ENCODE measurements around the gene C10orf62. TPM values are rescaled to one million over a fixed set of nuclear protein-coding genes. Genes with fewer than 3 reads are reported as not detected.
A peak's percentile ranks its signal among the peaks of the same experiment; 100 is the strongest.
"Not testable (repeated sequence)": the region's sequence is repeated elsewhere in the genome, so short reads cannot be mapped to it uniquely, and the experiment has no call there.

C10orf62 gene
- total and polyA plus RNA-seq, 9 of the 15 experiments (the other 6 are each of a cell fraction or from before 2014, with no cell fraction given): not detected

DNA sequence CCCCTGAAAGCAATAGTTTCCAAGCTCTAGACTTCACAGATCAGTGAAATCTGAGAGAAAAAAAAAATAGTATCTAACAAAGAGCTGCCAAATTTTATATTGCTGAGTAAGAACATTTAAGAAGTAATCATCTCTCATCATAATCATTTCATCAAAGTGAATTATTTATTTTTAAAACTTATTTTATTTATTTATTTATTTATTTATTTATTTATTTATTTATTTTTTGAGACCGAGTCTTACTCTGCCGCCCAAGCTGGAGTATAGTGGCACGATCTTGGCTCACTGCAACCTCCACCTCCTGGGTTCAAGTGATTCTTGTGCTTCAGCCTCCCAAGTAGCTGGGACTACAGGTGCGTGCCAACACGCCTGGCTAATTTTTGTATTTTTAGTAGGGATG lies 13.0 kb upstream of the C10orf62 start:
- in situ Hi-C loops (cut with MboI); H3K4me3 ChIP-seq; H3K9me1 ChIP-seq (ENCODE audit: control insufficient read depth, insufficient read depth, low read length); H3K36me3 ChIP-seq (ENCODE audit: control insufficient read depth, insufficient read depth, low read length); FAIRE-seq; H3K9ac ChIP-seq (ENCODE audit: insufficient read depth in 1 of 2, low read depth in 2 of 2, low read length in 2 of 2); DNase-seq (ENCODE audit: extremely low read depth in 1 of 4, low spot score in 3 of 4); H3K9me3 ChIP-seq (replicated peaks; ENCODE audit: control insufficient read depth, insufficient read depth, low read depth, low read length); H3K27ac ChIP-seq (ENCODE audit: extremely low read depth, low read depth, low read length); H3K4me2 ChIP-seq (ENCODE audit: insufficient read depth, low read length); POLR2A ChIA-PET; H2AFZ ChIP-seq (ENCODE audit: low read depth, low read length); H4K20me1 ChIP-seq (replicated peaks; ENCODE audit: control insufficient read depth, insufficient read depth, low read length); CTCF ChIA-PET (ENCODE audit: low intra/inter-chr PET ratio); H3K79me2 ChIP-seq (ENCODE audit: control insufficient read depth, insufficient read depth, low read length); ATAC-seq; BruUV-seq (replicated peaks); H3K27me3 ChIP-seq (ENCODE audit: control insufficient read depth in 2 of 2, insufficient read depth in 2 of 2, low read length in 2 of 2): not testable (repeated sequence)
- peaks cover 2 to 15% of the 10 kb centered on the region in 2 experiments; a peak in 4 of 5 replicates for H3K4me1 ChIP-seq (replicated peaks in 1 of 2; ENCODE audit: control insufficient read depth in 2 of 2, insufficient read depth in 2 of 2, low read length in 2 of 2)
- intact Hi-C loops (cut with micrococcal nuclease): loop anchor here (10.0 kb wide), 1 partner anchor 108 kb away; the partner anchor contains the start of gene AVPI1
- WGBS (ENCODE audit: insufficient coverage, low coverage, missing lambda C conversion rate): 30% methylated on average over 5 of the region's 5 CpGs
- TF ChIP-seq ZNF316 (IDR thresholded peaks at IDR 0.05) (peak; percentile 66), C11orf30 (IDR thresholded peaks at IDR 0.05; ENCODE audit: low read depth) (0 out of 2 replicates have a peak, but pooled peaks have one; percentile 35)

DNA sequence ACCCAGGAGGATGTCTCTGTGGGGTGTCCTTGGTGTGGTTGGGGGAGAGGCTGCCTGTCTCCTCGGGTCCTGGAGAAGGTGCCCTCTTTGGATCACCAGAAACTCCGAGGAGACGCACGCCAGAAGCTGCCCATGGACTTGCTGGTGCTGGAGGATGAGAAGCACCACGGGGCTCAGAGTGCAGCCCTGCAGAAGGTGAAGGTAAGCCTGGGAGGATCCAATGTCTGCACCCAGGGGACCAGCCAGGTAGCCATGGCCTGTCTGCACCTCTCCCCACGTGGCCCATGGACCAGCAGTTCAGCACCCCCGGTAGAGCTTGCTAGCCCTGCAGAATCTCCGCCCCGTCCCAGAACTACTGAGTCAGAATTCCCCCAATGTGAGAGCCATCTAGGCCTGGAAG lies 11.8 kb upstream of the C10orf62 start:
- Histone ChIP-seq H3K9me3 (replicated peaks; ENCODE audit: control insufficient read depth, insufficient read depth, low read depth, low read length) (no peaks in the 10 kb centered on the region), H3K79me2 (ENCODE audit: control insufficient read depth, insufficient read depth, low read length) (no peaks in the 10 kb centered on the region), H3K36me3 (ENCODE audit: control insufficient read depth, insufficient read depth, low read length) (no peaks in the 10 kb centered on the region), H3K4me1 (replicated peaks in 1 of 2; ENCODE audit: control insufficient read depth in 2 of 2, insufficient read depth in 2 of 2, low read length in 2 of 2) (peaks cover 2 to 8% of the 10 kb centered on the region in 2 experiments; a peak in 4 of 5 replicates), H3K9ac (ENCODE audit: insufficient read depth in 1 of 2, low read depth in 2 of 2, low read length in 2 of 2) (no peak overlapping the region), H3K9me1 (ENCODE audit: control insufficient read depth, insufficient read depth, low read length) (no peaks in the 10 kb centered on the region), H3K27me3 (ENCODE audit: control insufficient read depth in 2 of 2, insufficient read depth in 2 of 2, low read length in 2 of 2) (no peaks in the 10 kb centered on the region), H3K4me3 (no peak overlapping the region), H3K27ac (ENCODE audit: extremely low read depth, low read depth, low read length) (no peak overlapping the region), H3K4me2 (ENCODE audit: insufficient read depth, low read length) (no peak overlapping the region), H4K20me1 (replicated peaks; ENCODE audit: control insufficient read depth, insufficient read depth, low read length) (no peaks in the 10 kb centered on the region), H2AFZ (ENCODE audit: low read depth, low read length) (no peak overlapping the region)
- ChIA-PET CTCF (ENCODE audit: low intra/inter-chr PET ratio) (no interaction called here), POLR2A (no interaction called here)
- WGBS (ENCODE audit: insufficient coverage, low coverage, missing lambda C conversion rate): 12% methylated on average over 6 of the region's 9 CpGs
- TF ChIP-seq, protein P1, sequence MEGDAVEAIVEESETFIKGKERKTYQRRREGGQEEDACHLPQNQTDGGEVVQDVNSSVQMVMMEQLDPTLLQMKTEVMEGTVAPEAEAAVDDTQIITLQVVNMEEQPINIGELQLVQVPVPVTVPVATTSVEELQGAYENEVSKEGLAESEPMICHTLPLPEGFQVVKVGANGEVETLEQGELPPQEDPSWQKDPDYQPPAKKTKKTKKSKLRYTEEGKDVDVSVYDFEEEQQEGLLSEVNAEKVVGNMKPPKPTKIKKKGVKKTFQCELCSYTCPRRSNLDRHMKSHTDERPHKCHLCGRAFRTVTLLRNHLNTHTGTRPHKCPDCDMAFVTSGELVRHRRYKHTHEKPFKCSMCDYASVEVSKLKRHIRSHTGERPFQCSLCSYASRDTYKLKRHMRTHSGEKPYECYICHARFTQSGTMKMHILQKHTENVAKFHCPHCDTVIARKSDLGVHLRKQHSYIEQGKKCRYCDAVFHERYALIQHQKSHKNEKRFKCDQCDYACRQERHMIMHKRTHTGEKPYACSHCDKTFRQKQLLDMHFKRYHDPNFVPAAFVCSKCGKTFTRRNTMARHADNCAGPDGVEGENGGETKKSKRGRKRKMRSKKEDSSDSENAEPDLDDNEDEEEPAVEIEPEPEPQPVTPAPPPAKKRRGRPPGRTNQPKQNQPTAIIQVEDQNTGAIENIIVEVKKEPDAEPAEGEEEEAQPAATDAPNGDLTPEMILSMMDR (IDR thresholded peaks at IDR 0.05 in 2 of 3, conservative IDR thresholded peaks at IDR 0.05 in 1 of 3; ENCODE audit: insufficient read depth in 2 of 3, low read depth in 1 of 3, low read length in 3 of 3): no peak
- TF ChIP-seq ZNF431 (CRISPR knock-in tag; IDR thresholded peaks at IDR 0.05): no peak
- in situ Hi-C loops (cut with MboI): no loop called here
- BruUV-seq (replicated peaks): no TSS peak
- intact Hi-C loops (cut with micrococcal nuclease): loop anchor here (10.0 kb wide), 1 partner anchor 107 kb away; the partner anchor contains the start of gene AVPI1
- DNase-seq (ENCODE audit: extremely low read depth in 1 of 4, low spot score in 3 of 4): no peak
- no peak for ATAC-seq
- FAIRE-seq: no peak

Data from K562 (cell line).